ENCODE results near the gene SIRT2. TPM values are rescaled to one million over a fixed set of nuclear protein-coding genes. Genes with fewer than 3 reads are reported as not detected.

SIRT2 gene
- total RNA-seq, 4 donors from 2014 or later: 39.8 to 71.5 (median 52.7) TPM

DNA sequence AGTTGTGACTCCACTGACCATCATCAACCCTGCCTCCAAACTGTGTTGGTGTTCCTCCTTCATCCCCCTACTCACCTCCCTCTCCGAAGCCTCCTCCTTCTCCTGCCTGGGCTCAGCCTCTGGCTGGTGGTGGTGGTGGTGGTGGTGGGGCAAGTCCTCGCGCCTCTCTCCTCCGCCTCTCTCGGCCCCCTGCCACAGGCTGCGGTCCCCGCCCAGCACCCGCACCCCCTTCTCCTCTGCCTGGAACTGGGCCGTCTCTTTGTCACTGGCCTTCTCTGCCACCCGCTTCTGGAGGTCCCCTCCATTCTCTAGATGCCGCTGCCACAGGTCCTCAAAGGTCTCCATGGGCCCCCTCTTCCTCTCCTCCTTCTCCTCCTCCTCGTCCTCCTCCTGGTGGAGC, 11.1 kb upstream of the SIRT2 start:
- Histone ChIP-seq H3K36me3 (peaks cover 9 to 49% (median 15%) of the 10 kb centered on the region in 3 donors), H3K27ac (no peak overlapping the region), H3K27me3 (peaks cover 0 to 23% (median 1%) of the 10 kb centered on the region in 4 donors), H3K4me3 (no peak overlapping the region), H3K9me3 (no peaks in the 10 kb centered on the region), H3K4me1 (peaks cover 0 to 5% (median 0%) of the 10 kb centered on the region in 3 donors)
- TF ChIP-seq POLR2A (IDR thresholded peaks at IDR 0.05): no peak
- TF ChIP-seq, protein P1, sequence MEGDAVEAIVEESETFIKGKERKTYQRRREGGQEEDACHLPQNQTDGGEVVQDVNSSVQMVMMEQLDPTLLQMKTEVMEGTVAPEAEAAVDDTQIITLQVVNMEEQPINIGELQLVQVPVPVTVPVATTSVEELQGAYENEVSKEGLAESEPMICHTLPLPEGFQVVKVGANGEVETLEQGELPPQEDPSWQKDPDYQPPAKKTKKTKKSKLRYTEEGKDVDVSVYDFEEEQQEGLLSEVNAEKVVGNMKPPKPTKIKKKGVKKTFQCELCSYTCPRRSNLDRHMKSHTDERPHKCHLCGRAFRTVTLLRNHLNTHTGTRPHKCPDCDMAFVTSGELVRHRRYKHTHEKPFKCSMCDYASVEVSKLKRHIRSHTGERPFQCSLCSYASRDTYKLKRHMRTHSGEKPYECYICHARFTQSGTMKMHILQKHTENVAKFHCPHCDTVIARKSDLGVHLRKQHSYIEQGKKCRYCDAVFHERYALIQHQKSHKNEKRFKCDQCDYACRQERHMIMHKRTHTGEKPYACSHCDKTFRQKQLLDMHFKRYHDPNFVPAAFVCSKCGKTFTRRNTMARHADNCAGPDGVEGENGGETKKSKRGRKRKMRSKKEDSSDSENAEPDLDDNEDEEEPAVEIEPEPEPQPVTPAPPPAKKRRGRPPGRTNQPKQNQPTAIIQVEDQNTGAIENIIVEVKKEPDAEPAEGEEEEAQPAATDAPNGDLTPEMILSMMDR (IDR thresholded peaks at IDR 0.05): no peak
- DNase-seq: no peak
- 91 to 95% methylated on average over 12 of the region's 12 CpGs for WGBS, 2 donors
- intact Hi-C loops (cut with DNase I): no loop called here

DNA sequence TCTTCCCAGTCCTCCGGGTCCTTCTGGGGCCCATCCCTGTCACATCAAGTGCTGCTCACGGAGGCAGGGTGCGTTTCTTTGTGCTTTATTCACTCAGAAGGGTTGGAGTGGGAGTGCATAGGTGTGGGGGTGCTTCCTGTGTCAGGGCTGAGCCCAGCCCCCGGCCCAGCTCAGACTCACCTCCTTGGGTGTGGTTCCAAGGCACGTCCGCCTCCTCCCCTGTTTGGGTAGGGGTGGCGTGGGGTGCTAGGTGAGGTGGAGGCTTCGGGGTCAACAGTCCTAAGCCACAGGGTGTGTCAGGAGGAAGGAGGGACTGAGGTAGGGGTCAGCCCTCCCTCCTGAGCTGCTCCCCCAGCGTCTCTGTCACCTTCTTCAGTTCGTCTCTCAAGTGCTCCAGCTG, 9.5 kb upstream of the SIRT2 start:
- Histone ChIP-seq H3K4me1 (peaks cover 0 to 5% (median 0%) of the 10 kb centered on the region in 3 donors), H3K36me3 (peaks cover 15 to 55% (median 20%) of the 10 kb centered on the region in 3 donors), H3K4me3 (no peak overlapping the region), H3K9me3 (no peaks in the 10 kb centered on the region), H3K27ac (no peak overlapping the region), H3K27me3 (peaks cover 0 to 23% (median 1%) of the 10 kb centered on the region in 4 donors)
- intact Hi-C loops (cut with DNase I): no loop called here
- TF ChIP-seq, protein P1 (IDR thresholded peaks at IDR 0.05): no peak
- TF ChIP-seq POLR2A (IDR thresholded peaks at IDR 0.05): no peak
- DNase-seq: no peak
- 66 to 78% methylated on average over 3 to 5 of the region's 10 CpGs for WGBS, 2 donors

DNA sequence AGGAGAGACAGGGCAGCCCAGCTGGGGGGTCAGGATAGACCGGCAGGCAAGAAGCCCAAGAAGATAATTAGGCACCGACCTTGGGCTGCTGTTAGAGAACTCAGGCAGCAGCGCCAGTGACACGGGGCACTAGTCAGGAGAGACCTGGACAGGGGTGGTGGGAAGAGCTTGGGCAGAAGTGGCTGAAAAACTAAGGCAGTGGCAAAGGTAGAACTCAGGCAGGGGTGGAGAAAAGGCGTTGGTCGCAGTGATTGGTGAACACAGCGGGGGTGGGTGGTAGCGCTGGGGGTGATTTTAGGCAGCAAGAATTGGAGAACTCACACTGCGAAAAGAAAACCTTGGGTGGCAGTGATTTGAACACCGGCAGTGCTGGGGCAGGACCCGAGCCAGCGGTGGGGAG, 8.3 kb upstream of the SIRT2 start:
- WGBS, 2 donors: 93 to 94% methylated on average over 12 of the region's 12 CpGs
- H3K4me3 ChIP-seq: no peak overlapping the region
- H3K4me1 ChIP-seq: peaks cover 0 to 12% (median 0%) of the 10 kb centered on the region in 3 donors
- intact Hi-C loops (cut with DNase I): no loop called here
- H3K9me3 ChIP-seq: no peaks in the 10 kb centered on the region
- H3K36me3 ChIP-seq: peaks cover 15 to 60% (median 20%) of the 10 kb centered on the region in 3 donors
- H3K27me3 ChIP-seq: peaks cover 0 to 20% (median 1%) of the 10 kb centered on the region in 4 donors
- DNase-seq: no peak
- no peak overlapping the region for H3K27ac ChIP-seq
- TF ChIP-seq POLR2A (IDR thresholded peaks at IDR 0.05): no peak
- TF ChIP-seq, protein P1 (IDR thresholded peaks at IDR 0.05): no peak

DNA sequence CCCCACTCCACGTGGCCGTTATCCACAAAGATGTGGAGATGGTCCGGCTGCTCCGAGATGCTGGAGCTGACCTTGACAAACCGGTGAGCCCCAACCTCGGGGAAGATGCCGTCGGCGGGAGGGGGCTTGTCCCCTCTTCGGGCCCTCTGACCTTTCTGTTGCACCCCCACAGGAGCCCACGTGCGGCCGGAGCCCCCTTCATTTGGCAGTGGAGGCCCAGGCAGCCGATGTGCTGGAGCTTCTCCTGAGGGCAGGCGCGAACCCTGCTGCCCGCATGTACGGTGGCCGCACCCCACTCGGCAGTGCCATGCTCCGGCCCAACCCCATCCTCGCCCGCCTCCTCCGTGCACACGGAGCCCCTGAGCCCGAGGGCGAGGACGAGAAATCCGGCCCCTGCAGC, 7.8 kb upstream of the SIRT2 start:
- no peak for TF ChIP-seq POLR2A (IDR thresholded peaks at IDR 0.05)
- TF ChIP-seq, protein P1 (IDR thresholded peaks at IDR 0.05): no peak
- intact Hi-C loops (cut with DNase I): no loop called here
- Histone ChIP-seq H3K4me1 (peaks cover 0 to 12% (median 0%) of the 10 kb centered on the region in 3 donors), H3K27me3 (peaks cover 0 to 16% (median 1%) of the 10 kb centered on the region in 4 donors), H3K27ac (no peak overlapping the region), H3K4me3 (no peak overlapping the region), H3K36me3 (peaks cover 15 to 60% (median 20%) of the 10 kb centered on the region in 3 donors), H3K9me3 (no peaks in the 10 kb centered on the region)
- DNase-seq: no peak
- WGBS, 2 donors: 90 to 100% methylated on average over 1 to 2 of the region's 29 CpGs

DNA sequence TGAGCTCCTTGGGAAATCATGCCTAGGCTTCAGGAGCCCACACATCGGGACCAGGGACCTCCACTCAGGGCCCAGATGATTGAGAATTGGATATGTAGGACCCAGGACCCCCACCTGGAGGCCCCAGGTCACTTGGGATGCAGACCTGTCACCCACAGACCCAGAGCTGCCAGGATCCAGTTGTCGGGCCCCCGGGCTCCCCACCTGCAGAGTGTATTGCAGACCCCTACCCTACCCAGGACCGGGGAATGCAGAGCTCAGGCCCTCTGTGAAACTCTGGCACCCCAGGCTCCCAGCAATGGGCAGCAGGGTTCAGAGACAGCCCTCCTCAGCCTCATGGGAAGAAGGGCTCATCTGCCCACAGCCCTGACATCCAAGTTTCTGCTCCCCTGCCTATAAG, 6.2 kb upstream of the SIRT2 start:
- intact Hi-C loops (cut with DNase I): no loop called here
- Histone ChIP-seq H3K27ac (no peak overlapping the region), H3K9me3 (no peaks in the 10 kb centered on the region), H3K36me3 (peaks cover 15 to 60% (median 20%) of the 10 kb centered on the region in 3 donors), H3K4me3 (no peak overlapping the region), H3K27me3 (no peaks in the 10 kb centered on the region), H3K4me1 (peaks cover 4 to 17% (median 5%) of the 10 kb centered on the region in 3 donors)
- WGBS, 2 donors: 100% methylated on average over 2 of the region's 4 CpGs; no CpG with 5 or more reads in 1 of the 2 donors
- DNase-seq: no peak
- TF ChIP-seq, protein P1 (IDR thresholded peaks at IDR 0.05): no peak
- TF ChIP-seq POLR2A (IDR thresholded peaks at IDR 0.05): no peak
